ENCODE measurements around the gene IL36B. TPM values are rescaled to one million over a fixed set of nuclear protein-coding genes. Genes with fewer than 3 reads are reported as not detected.

IL36B gene
- polyA plus RNA-seq, 3 donors, result not detected

DNA sequence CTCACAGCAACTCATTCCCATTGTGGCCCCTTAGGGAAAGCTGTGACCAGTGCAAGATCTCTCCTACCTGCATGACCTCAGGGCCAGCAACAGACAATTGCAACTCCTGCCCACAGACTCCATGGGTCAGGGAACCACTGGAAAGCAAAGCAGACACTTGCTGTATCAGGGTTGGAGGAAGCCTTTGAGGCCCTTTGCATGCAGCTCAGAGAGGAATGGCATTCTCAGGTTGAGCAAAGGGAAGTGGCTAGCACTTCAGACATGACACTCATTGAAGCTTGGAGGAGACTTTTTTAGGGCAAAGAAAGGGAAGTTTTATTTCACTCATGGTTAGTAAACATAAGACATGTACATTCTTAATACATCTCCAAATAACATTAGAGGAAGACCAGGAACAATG is 37.2 kb upstream of the IL36B start:
- Mint-ChIP-seq H3K9me3 (peaks cover 0 to 11% (median 5%) of the 10 kb centered on the region in 7 donors), H3K4me3 (no peak overlapping the region), H3K4me1 (no peaks in the 10 kb centered on the region), H3K27me3 (ENCODE audit: low read depth in 3 of 3) (peaks cover 0 to 3% (median 3%) of the 10 kb centered on the region in 3 donors), H3K36me3 (no peaks in the 10 kb centered on the region), H3K27ac (no peak overlapping the region)
- Histone ChIP-seq H3K4me3 (replicated peaks in 1 of 3; ENCODE audit: low read depth in 2 of 3, low read length in 3 of 3) (no peak overlapping the region), H3K36me3 (replicated peaks in 1 of 2; ENCODE audit: control insufficient read depth in 1 of 2, insufficient read depth in 2 of 2, low read length in 2 of 2) (no peaks in the 10 kb centered on the region), H2AFZ (ENCODE audit: insufficient read depth, low read depth, low read length, poor library complexity, severe bottlenecking) (no peak overlapping the region), H3K9me3 (replicated peaks in 1 of 2; ENCODE audit: control insufficient read depth in 1 of 2, insufficient read depth in 1 of 2, low read length in 2 of 2) (peaks cover 2% of the 10 kb centered on the region in 2 donors), H4K20me1 (ENCODE audit: insufficient read depth, low read length) (no peaks in the 10 kb centered on the region), H3K4me1 (ENCODE audit: control insufficient read depth in 1 of 2, insufficient read depth in 2 of 2, low read length in 2 of 2) (peaks cover 11 to 16% of the 10 kb centered on the region in 2 donors), H3K27me3 (ENCODE audit: control insufficient read depth in 2 of 2, insufficient read depth in 2 of 2, low read length in 2 of 2) (no peaks in the 10 kb centered on the region), H3K27ac (ENCODE audit: low read depth in 1 of 2, low read length in 2 of 2) (peak overlapping the region in 1 of 2 donors; percentile 55), H3K4me2 (replicated peaks; ENCODE audit: extremely low read depth, low read length, poor library complexity, severe bottlenecking) (no peak overlapping the region), H3K79me2 (ENCODE audit: insufficient read depth, low read length) (no peaks in the 10 kb centered on the region), H3K9ac (ENCODE audit: insufficient read depth, low read length, poor library complexity, severe bottlenecking) (no peak overlapping the region)
- DNase-seq, result peak; percentile 38 to 53 (median 50)
- intact Hi-C loops (cut with micrococcal nuclease), result loop anchor here in 1 of 2 donors (10.0 kb wide), 1 partner anchor 285 kb away; no protein-coding TSS in a partner anchor
- TF ChIP-seq, protein P1, sequence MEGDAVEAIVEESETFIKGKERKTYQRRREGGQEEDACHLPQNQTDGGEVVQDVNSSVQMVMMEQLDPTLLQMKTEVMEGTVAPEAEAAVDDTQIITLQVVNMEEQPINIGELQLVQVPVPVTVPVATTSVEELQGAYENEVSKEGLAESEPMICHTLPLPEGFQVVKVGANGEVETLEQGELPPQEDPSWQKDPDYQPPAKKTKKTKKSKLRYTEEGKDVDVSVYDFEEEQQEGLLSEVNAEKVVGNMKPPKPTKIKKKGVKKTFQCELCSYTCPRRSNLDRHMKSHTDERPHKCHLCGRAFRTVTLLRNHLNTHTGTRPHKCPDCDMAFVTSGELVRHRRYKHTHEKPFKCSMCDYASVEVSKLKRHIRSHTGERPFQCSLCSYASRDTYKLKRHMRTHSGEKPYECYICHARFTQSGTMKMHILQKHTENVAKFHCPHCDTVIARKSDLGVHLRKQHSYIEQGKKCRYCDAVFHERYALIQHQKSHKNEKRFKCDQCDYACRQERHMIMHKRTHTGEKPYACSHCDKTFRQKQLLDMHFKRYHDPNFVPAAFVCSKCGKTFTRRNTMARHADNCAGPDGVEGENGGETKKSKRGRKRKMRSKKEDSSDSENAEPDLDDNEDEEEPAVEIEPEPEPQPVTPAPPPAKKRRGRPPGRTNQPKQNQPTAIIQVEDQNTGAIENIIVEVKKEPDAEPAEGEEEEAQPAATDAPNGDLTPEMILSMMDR (IDR thresholded peaks at IDR 0.05), result no peak

DNA sequence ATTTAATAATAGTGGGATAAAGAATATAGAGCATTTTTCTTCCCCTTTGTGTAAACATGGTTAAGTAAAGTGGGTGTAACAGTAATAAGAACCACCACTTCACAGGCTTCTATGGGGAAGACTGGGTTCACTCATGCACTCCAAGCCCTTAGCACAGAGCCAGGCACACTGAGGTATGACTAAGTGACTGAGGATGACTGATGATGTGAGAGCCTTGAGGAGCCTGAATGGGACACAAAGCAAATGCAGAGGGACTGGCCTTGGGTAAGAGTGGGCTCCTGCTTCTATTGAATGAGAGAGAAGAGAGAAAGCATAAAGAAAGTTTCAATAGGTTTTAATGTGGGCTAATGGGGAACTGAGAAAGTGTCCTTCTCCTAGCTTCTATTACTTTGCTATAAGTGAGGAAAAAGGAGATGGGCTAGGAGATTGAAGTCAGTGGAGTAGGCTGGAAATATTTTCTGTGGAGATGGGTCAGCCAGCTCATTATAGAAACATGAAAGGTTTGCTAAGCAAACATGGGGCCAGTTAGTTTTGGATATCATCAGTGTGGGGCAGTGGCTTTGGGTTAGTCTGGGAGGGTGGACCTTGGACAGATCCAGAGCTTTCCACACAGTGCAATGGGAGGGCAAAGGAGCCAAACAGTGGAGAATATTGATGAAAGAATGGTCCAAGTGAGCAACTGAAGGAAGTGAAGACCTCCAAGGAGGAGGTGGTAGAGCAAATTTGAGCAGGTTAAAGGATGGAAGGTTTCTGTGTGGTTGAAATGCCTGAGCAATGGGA is 35.7 kb upstream of the IL36B start:
- peaks cover 11% of the 10 kb centered on the region for H3K4me1 Mint-ChIP-seq
- Histone ChIP-seq H4K20me1 (ENCODE audit: insufficient read depth, low read length) (no peaks in the 10 kb centered on the region), H3K4me3 (replicated peaks in 1 of 3; ENCODE audit: low read depth in 2 of 3, low read length in 3 of 3) (no peak overlapping the region), H3K27me3 (ENCODE audit: control insufficient read depth in 2 of 2, insufficient read depth in 2 of 2, low read length in 2 of 2) (no peaks in the 10 kb centered on the region), H2AFZ (ENCODE audit: insufficient read depth, low read depth, low read length, poor library complexity, severe bottlenecking) (no peak overlapping the region), H3K9me3 (replicated peaks in 1 of 2; ENCODE audit: control insufficient read depth in 1 of 2, insufficient read depth in 1 of 2, low read length in 2 of 2) (peaks cover 0 to 2% of the 10 kb centered on the region in 2 donors), H3K9ac (ENCODE audit: insufficient read depth, low read length, poor library complexity, severe bottlenecking) (no peak overlapping the region), H3K36me3 (replicated peaks in 1 of 2; ENCODE audit: control insufficient read depth in 1 of 2, insufficient read depth in 2 of 2, low read length in 2 of 2) (no peaks in the 10 kb centered on the region), H3K79me2 (ENCODE audit: insufficient read depth, low read length) (no peaks in the 10 kb centered on the region), H3K27ac (ENCODE audit: low read depth in 1 of 2, low read length in 2 of 2) (no peak overlapping the region), H3K4me2 (replicated peaks; ENCODE audit: extremely low read depth, low read length, poor library complexity, severe bottlenecking) (no peak overlapping the region), H3K4me1 (ENCODE audit: control insufficient read depth in 1 of 2, insufficient read depth in 2 of 2, low read length in 2 of 2) (peaks cover 19 to 22% of the 10 kb centered on the region in 2 donors)
- H3K9me3 Mint-ChIP-seq, result peaks cover 0 to 5% (median 3%) of the 10 kb centered on the region in 7 donors
- intact Hi-C loops (cut with micrococcal nuclease), result loop anchor here in 1 of 2 donors (10.0 kb wide), 1 partner anchor 286 kb away; no protein-coding TSS in a partner anchor
- TF ChIP-seq, protein P1 (IDR thresholded peaks at IDR 0.05), result no peak
- H3K27ac Mint-ChIP-seq, result no peak overlapping the region
- no peak overlapping the region for H3K4me3 Mint-ChIP-seq
- H3K27me3 Mint-ChIP-seq (ENCODE audit: low read depth in 3 of 3), result peaks cover 0 to 3% (median 3%) of the 10 kb centered on the region in 3 donors
- DNase-seq, result peak in 1 of 3 donors; percentile 71
- no peaks in the 10 kb centered on the region for H3K36me3 Mint-ChIP-seq

Measured in CD14-positive monocyte (primary cell).